Measurements from ENCODE around the gene OR5AP2.

DNA sequence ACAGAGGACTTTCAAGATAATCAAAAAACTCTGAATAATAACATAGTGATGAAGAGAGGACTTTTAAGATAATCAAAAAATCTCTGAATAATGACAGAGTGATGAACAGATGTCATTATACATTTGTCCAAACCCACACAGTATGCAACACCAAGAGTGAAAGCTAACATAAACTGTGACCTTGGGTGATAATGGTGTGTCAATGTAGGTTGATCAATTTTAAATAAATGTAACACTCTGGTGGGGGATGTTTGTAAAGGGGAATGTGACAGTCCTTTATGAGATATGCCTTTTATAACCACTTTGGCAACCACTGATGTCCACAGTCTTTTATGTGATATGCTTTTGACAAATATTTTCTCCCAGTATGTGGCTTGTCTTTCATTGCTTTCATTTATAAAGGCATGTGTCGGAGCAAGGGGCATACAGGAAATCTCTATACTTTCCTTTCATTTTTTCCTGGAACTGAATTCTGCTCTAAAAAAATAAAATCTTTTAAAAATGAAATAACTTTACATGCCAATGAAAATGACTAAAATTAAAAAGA is 46.4 kb upstream of the OR5AP2 start:
- TF ChIP-seq, protein P1, sequence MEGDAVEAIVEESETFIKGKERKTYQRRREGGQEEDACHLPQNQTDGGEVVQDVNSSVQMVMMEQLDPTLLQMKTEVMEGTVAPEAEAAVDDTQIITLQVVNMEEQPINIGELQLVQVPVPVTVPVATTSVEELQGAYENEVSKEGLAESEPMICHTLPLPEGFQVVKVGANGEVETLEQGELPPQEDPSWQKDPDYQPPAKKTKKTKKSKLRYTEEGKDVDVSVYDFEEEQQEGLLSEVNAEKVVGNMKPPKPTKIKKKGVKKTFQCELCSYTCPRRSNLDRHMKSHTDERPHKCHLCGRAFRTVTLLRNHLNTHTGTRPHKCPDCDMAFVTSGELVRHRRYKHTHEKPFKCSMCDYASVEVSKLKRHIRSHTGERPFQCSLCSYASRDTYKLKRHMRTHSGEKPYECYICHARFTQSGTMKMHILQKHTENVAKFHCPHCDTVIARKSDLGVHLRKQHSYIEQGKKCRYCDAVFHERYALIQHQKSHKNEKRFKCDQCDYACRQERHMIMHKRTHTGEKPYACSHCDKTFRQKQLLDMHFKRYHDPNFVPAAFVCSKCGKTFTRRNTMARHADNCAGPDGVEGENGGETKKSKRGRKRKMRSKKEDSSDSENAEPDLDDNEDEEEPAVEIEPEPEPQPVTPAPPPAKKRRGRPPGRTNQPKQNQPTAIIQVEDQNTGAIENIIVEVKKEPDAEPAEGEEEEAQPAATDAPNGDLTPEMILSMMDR (IDR thresholded peaks at IDR 0.05) = no peak
- TF ChIP-seq POLR2AphosphoS5 (IDR thresholded peaks at IDR 0.05) = no peak

Measured in sigmoid colon (tissue), 4 donors.